Stimulated activated naive CD8-positive, alpha-beta T cell treated with anti-CD3 and anti-CD28 coated beads, Interleukin-15, amount 100 ng/mL, for 72 hours (primary cell): ENCODE measurements around the gene GLIS2.
A peak's percentile ranks its signal among the peaks of the same experiment; 100 is the strongest.

ENCODE experiments used
- ATAC-seq: fragments of 150-1000 bp; cut with Tn5 transposase; 2 replicates; pipeline ENCODE4 v1.10.0; 2021; ENCODE audit warnings: mild to moderate bottlenecking, moderate library complexity
- DNase-seq, 2 donors: peaks; one replicate each; pipeline ENCODE4 v3.0.0; 2021 to 2022
- H3K27ac Mint-ChIP-seq, 2 donors: one replicate each; pipeline ENCODE4 v1.8.0; 2022; ENCODE audit warnings: mild to moderate bottlenecking in 2 of 2, mixed read lengths in 2 of 2, moderate library complexity in 2 of 2
- H3K27me3 Mint-ChIP-seq: one replicate; pipeline ENCODE4 v1.8.0; 2022; ENCODE audit warnings: mixed read lengths
- H3K4me1 Mint-ChIP-seq: one replicate; pipeline ENCODE4 v1.8.0; 2022; ENCODE audit warnings: mild to moderate bottlenecking, mixed read lengths
- H3K4me3 Mint-ChIP-seq, 2 donors: one replicate each; pipeline ENCODE4 v1.8.0; 2022; ENCODE audit warnings: mild to moderate bottlenecking in 2 of 2, mixed read lengths in 2 of 2, moderate library complexity in 1 of 2
- H3K9me3 Mint-ChIP-seq, 2 donors: one replicate each; pipeline ENCODE4 v1.8.0; 2022; ENCODE audit warnings: mixed read lengths in 2 of 2

GLIS2 gene

GRCh38 chr16:4347010-4347409 lies 31.1 kb downstream of the GLIS2 start:
- Mint-ChIP-seq H3K4me3 (no peak overlapping the region), H3K27ac (peak overlapping the region in 1 of 2 donors; percentile 74), H3K27me3 (no peaks in the 10 kb centered on the region), H3K9me3 (no peaks in the 10 kb centered on the region), H3K4me1 (peaks cover 38% of the 10 kb centered on the region)
- DNase-seq (no peak), ATAC-seq (no peak)

GRCh38 chr16:4347765-4348509 lies 32.1 kb downstream of the GLIS2 start:
- DNase-seq (no peak), ATAC-seq (no peak)
- no peak overlapping the region for H3K4me3 Mint-ChIP-seq
- peaks cover 39% of the 10 kb centered on the region for H3K4me1 Mint-ChIP-seq
- peak overlapping the region in 1 of 2 donors; percentile 4 for H3K27ac Mint-ChIP-seq
- no peaks in the 10 kb centered on the region for H3K9me3 Mint-ChIP-seq
- no peaks in the 10 kb centered on the region for H3K27me3 Mint-ChIP-seq

DNA sequence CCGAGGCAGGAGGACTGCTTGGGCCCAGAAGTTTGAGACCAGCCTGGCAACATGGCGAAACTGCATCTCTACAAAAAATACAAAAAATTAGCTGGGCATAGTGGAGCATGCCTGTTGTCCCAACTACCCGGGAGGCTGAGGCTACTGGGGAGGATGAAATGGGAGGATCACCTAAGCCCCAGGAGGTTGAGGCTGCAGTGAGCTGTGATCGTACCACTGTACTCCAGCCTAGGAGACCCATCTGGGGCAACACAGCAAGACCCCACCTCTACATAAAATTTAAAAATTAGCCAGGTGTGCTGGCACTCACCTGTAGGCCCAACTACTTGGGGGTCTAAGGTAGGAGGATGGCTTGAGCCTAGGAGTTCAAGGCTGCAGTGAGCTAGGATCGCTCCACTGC lies 33.5 kb downstream of the GLIS2 start:
- H3K4me3 Mint-ChIP-seq: peak overlapping the region; percentile 6 to 18
- no peak for DNase-seq
- ATAC-seq: no peak
- no peaks in the 10 kb centered on the region for H3K9me3 Mint-ChIP-seq
- H3K27ac Mint-ChIP-seq: no peak overlapping the region
- H3K27me3 Mint-ChIP-seq: no peaks in the 10 kb centered on the region
- peaks cover 35% of the 10 kb centered on the region for H3K4me1 Mint-ChIP-seq

DNA sequence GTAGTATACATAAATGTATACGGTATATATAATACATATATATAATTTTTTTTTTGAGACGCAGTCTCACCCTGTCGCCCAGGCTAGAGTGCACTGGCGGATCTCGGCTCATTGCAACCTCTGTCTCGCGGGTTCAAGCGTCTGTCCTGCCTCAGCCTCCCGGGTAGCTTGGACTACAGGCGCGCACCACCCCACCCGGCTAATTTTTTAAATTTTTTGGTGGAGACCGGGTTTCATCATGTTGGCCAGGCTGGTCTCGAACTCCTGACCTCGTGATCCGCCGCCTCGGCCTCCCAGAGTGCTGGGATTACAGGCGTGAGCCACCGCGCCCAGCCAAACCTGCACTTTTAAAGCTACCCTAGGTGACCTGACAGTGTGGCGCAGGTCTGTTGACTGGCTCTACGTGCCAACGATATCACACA lies 34.5 kb downstream of the GLIS2 start:
- H3K27ac Mint-ChIP-seq: peak overlapping the region; percentile 95 to 98
- DNase-seq (no peak), ATAC-seq (peak; percentile 30)
- H3K4me3 Mint-ChIP-seq: peak overlapping the region; percentile 93 to 96
- no peaks in the 10 kb centered on the region for H3K27me3 Mint-ChIP-seq
- no peaks in the 10 kb centered on the region for H3K9me3 Mint-ChIP-seq
- peaks cover 35% of the 10 kb centered on the region for H3K4me1 Mint-ChIP-seq

DNA sequence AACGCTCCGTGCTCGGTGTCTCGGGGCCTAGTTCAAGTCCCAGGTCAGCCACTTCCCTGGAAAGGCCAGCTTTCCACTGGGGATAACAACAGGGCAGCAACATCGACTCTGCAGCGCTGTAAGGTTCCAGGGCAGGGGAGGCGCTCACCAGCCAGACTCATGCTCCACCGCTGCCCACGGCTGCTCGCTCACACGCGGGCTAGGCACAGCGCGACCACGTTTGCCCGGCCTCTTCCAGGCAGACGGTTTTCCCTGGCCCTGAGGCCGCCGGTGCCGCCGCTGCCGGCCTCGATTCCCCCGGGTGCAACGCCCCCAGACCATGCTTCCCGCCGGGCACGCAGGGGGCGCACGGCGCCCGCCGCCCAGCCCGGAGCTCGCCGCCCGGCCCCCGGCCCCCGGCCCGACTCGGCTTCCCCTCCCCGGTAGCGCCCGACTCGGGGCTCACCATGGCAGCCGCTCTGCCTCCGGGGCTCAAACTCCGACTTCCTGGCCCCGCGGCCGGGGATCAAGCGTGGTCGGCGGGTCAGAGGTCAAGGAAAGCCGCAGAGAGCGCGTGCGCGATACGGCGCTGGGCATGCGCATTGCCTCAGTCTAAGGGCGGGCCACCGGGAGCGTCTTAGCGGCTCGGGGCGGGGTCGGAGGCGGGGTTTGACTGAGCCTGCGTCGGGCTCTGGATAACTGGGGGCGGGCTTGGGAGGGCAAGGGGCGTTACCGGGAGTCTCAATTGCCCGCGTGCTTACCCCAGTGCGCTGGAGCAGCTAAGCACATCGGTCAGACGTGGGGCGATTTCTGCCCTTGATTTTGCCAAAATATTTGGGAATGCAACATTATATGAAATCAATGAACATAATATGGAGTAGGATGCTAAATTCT lies 35.2 kb downstream of the GLIS2 start, which contains the start of gene PAM16:
Gene PAM16, minus strand, starts transcription at position 535 of the 873 bp plus-strand sequence. Its CDS starts 87 bp downstream, at position 448.
- Mint-ChIP-seq H3K27me3 (no peaks in the 10 kb centered on the region), H3K27ac (peak within 1 kb of the TSS; percentile 96 to 98), H3K4me3 (peak within 1 kb of the TSS; percentile 93 to 96), H3K4me1 (peaks cover 35% of the 10 kb centered on the region), H3K9me3 (no peaks in the 10 kb centered on the region)
- DNase-seq (peak; percentile 98), ATAC-seq (peak; percentile 95)

GRCh38 chr16:4351880-4352279 lies 36.0 kb downstream of the GLIS2 start:
- peaks cover 35% of the 10 kb centered on the region for H3K4me1 Mint-ChIP-seq
- H3K27ac Mint-ChIP-seq: no peak overlapping the region
- no peaks in the 10 kb centered on the region for H3K27me3 Mint-ChIP-seq
- no peak for DNase-seq
- peak overlapping the region; percentile 10 to 30 for H3K4me3 Mint-ChIP-seq
- ATAC-seq: no peak
- no peaks in the 10 kb centered on the region for H3K9me3 Mint-ChIP-seq

DNA sequence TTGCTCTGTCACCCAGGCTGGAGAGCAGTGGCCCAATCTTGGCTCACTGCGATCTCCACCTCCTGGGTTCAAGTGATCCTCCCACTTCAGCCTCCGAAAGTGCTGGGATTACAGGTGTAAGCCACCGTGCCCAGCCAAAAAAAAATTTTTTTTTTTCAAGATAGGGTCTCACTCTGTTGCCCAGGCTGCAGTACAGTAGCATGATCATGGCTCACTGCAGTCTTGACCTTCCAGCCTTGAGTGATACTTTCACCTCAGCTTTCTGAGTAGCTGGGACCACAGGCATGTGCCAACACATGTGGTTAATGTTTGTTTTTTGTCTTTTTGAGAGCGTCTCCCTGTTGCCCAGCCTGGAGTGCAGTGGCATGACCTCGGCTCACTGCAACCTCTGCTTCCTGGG lies 37.0 kb downstream of the GLIS2 start:
- peaks cover 28% of the 10 kb centered on the region for H3K4me1 Mint-ChIP-seq
- ATAC-seq: no peak

DNA sequence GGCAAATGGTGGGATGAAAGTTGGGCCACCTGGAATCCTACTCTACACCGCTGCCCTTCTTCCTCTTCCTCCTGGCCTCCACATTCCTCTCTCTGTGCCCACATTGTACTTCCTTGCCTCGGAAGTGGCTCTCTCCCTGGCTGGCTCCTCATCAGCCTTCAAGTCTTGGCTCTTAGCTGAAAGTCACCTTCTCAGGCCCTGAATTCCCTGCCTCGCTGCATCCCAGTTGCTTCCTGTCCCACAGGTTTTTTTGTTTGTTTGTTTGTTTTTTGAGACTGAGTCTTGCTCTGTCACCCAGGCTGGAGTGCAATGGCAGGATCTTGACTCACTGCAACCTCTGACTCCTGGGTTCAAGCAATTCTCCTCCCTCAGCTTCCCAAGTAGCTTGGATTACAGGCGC lies 37.8 kb downstream of the GLIS2 start:
- Mint-ChIP-seq H3K4me1 (peaks cover 19% of the 10 kb centered on the region), H3K9me3 (no peaks in the 10 kb centered on the region), H3K27me3 (no peaks in the 10 kb centered on the region), H3K27ac (peak overlapping the region in 1 of 2 donors; percentile 46), H3K4me3 (no peak overlapping the region)
- no peak for ATAC-seq
- DNase-seq: no peak

More for the DNA sequence above, 37.0 kb downstream of the GLIS2 start:
- no peak overlapping the region for H3K4me3 Mint-ChIP-seq
- no peaks in the 10 kb centered on the region for H3K9me3 Mint-ChIP-seq
- H3K27me3 Mint-ChIP-seq: no peaks in the 10 kb centered on the region
- no peak for DNase-seq
- peak overlapping the region in 1 of 2 donors; percentile 80 for H3K27ac Mint-ChIP-seq

DNA sequence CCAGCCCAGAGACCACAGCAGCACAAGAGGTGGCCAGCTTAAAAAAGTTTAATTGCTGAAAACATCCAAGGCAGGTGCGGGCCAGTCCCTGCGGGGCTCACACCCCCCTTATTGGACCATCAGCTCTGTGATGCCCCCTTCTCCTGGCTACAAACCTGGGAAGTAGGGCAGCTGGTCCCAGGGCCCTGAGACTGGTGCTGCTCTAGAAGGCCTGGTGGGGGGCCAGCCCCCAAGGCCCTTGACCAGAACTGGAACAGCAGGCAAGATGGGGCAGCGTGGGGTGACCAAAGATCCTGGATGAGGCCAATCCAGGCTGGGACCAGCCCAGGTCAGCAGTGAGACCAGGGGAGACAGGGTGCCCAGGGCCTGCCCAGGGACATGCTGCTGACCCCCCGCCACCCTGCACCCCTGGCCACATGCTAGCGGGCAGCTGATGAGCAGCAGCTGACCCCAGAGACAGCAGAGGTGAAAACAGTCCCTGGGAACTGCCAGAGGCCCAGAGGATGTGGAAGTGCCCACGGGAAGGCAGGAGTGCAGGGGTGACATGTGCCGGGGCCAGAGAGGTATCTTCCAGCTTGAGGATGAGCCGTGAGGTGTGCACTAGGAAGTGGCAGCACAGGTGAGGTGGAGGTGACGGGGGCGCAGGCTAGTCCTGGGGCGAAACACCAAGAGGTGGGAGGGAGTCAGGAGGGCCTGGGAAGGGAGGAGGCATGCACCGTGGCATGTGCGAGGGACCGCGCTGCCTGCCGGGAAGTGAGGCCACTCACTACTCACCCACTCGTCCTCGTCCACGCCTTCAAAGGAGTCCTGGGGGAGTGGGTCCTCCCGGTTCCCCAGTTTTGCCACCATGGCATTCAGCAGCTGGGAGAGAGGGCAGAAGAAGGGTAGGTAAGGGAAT lies 38.9 kb downstream of the GLIS2 start:
- Mint-ChIP-seq H3K27ac (peak overlapping the region in 1 of 2 donors; percentile 12), H3K4me1 (peaks cover 14% of the 10 kb centered on the region), H3K4me3 (no peak overlapping the region), H3K9me3 (no peaks in the 10 kb centered on the region), H3K27me3 (no peaks in the 10 kb centered on the region)
- DNase-seq (no peak), ATAC-seq (no peak)

- ATAC-seq (no peak), DNase-seq (no peak)
- Mint-ChIP-seq H3K9me3 (no peaks in the 10 kb centered on the region), H3K27me3 (no peaks in the 10 kb centered on the region), H3K4me3 (no peak overlapping the region), H3K4me1 (peaks cover 11% of the 10 kb centered on the region), H3K27ac (peak overlapping the region in 1 of 2 donors; percentile 71)
Observed at GRCh38 chr16:4356820-4357219, 41.0 kb downstream of the GLIS2 start.

- Mint-ChIP-seq H3K27me3 (no peaks in the 10 kb centered on the region), H3K4me3 (no peak overlapping the region), H3K4me1 (peaks cover 8% of the 10 kb centered on the region), H3K27ac (peak overlapping the region in 1 of 2 donors; percentile 82), H3K9me3 (no peaks in the 10 kb centered on the region)
- no peak for DNase-seq
- no peak for ATAC-seq
Observed at GRCh38 chr16:4358236-4358635, 42.4 kb downstream of the GLIS2 start.

GRCh38 chr16:4358831-4359561 lies 43.1 kb downstream of the GLIS2 start:
- no peak overlapping the region for H3K4me3 Mint-ChIP-seq
- H3K27me3 Mint-ChIP-seq: no peaks in the 10 kb centered on the region
- DNase-seq (peak; percentile 66 to 70), ATAC-seq (peak; percentile 74)
- H3K27ac Mint-ChIP-seq: no peak overlapping the region
- no peaks in the 10 kb centered on the region for H3K9me3 Mint-ChIP-seq
- H3K4me1 Mint-ChIP-seq: peaks cover 8% of the 10 kb centered on the region

- DNase-seq: no peak
- H3K27ac Mint-ChIP-seq: peak overlapping the region in 1 of 2 donors; percentile 75
Observed at GRCh38 chr16:4359914-4360313, 44.0 kb downstream of the GLIS2 start.

GRCh38 chr16:4360538-4361021 lies 44.7 kb downstream of the GLIS2 start:
- ATAC-seq: peak; percentile 18
- DNase-seq: no peak
- Mint-ChIP-seq H3K27me3 (no peaks in the 10 kb centered on the region), H3K4me1 (peaks cover 10% of the 10 kb centered on the region), H3K4me3 (no peak overlapping the region), H3K27ac (peak overlapping the region in 1 of 2 donors; percentile 75), H3K9me3 (no peaks in the 10 kb centered on the region)

More at GRCh38 chr16:4359914-4360313, 44.0 kb downstream of the GLIS2 start:
- H3K9me3 Mint-ChIP-seq: no peaks in the 10 kb centered on the region
- no peaks in the 10 kb centered on the region for H3K27me3 Mint-ChIP-seq
- ATAC-seq: no peak
- H3K4me1 Mint-ChIP-seq: peaks cover 8% of the 10 kb centered on the region
- H3K4me3 Mint-ChIP-seq: no peak overlapping the region
